HCT116 (cell line): ENCODE results near the gene BACH1. TPM values are rescaled to one million over a fixed set of nuclear protein-coding genes. Genes with fewer than 3 reads are reported as not detected.

ENCODE experiments used
- ATAC-seq: fragments of 200-7000 bp; cut with Tn5 transposase; 2 replicates; pipeline ENCODE4 v1.9.1; 2020; ENCODE audit warnings: mild to moderate bottlenecking, moderate library complexity
- BruUV-seq: library from RNA; stranded (reverse); fragments of 400-500 nt; replicated peaks from 2 replicates; lab custom pipeline; 2021; lab: Mats Ljungman, UMichigan
- CTCF ChIA-PET: fragments of 300-600 bp; sonication (Branson Sonifier 250); formaldehyde crosslinking; loops from one replicate; lab custom pipeline; 2021; ENCODE audit warnings: antibody characterized with exemption; lab: Charles Lee
- POLR2A ChIA-PET: fragments of 300-600, 350-600 bp; sonication (Branson Sonifier 250); formaldehyde crosslinking; loops from one replicate; lab custom pipeline; 2021; ENCODE audit warnings: antibody characterized with exemption; lab: Charles Lee
- RAD21 ChIA-PET, 2 experiments: fragments of 300-600 bp; sonication (Branson Sonifier 250); formaldehyde crosslinking; loops; one replicate each; lab custom pipeline; 2023; ENCODE audit warnings: low total read pairs in 2 of 2; ENCODE audit not compliant: uncharacterized antibody in 2 of 2, unreplicated experiment in 2 of 2, low non-redundant PET in 1 of 2; lab: Charles Lee
- DNase-seq: peaks from one replicate; pipeline ENCODE4 v3.0.0-alpha.2; 2010; ENCODE audit warnings: low read depth, low spot score
- H2AFZ ChIP-seq: fragments of 200-600 bp; shearing (Covaris generic), sonication (generic); 2 replicates; pipeline ENCODE4 v1.6.1; 2017; ENCODE audit warnings: low read depth, mixed run types, mixed read lengths, antibody characterized with exemption, low read length; ENCODE audit not compliant: poor library complexity, severe bottlenecking
- H3K27ac ChIP-seq: 2 replicates; pipeline ENCODE4 v1.5.1; 2012; ENCODE audit warnings: low read depth, low read length
- H3K27me3 ChIP-seq: fragments of 200-600 bp; sonication (generic); 2 replicates; pipeline ENCODE4 v1.6.1; 2016; ENCODE audit warnings: mixed run types, low read length, mixed read lengths; ENCODE audit not compliant: insufficient read depth
- H3K36me3 ChIP-seq, 2 experiments: fragments of 200-500 bp in 1 of 2; fragments of 200-600 bp in 1 of 2; sonication (Bioruptor generic) in 1 of 2; sonication (generic) in 1 of 2; 2 replicates each; pipeline versions ENCODE4 v1.5.1 to v1.6.1; 2014 to 2016; ENCODE audit warnings: low read length in 2 of 2, inconsistent platforms in 1 of 2, mixed read lengths in 1 of 2, mixed run types in 1 of 2; ENCODE audit not compliant: insufficient read depth in 2 of 2, control insufficient read depth in 1 of 2
- H3K4me1 ChIP-seq, 2 experiments: fragments of 200-600 bp in 1 of 2; sonication (generic) in 1 of 2; 2 replicates each; pipeline versions ENCODE4 v1.5.1 to v1.6.1; 2012 to 2017; ENCODE audit warnings: low read length in 2 of 2, inconsistent platforms in 1 of 2, mild to moderate bottlenecking in 1 of 2, mixed read lengths in 1 of 2, mixed run types in 1 of 2, moderate library complexity in 1 of 2; ENCODE audit not compliant: insufficient read depth in 2 of 2, control insufficient read depth in 1 of 2
- H3K4me2 ChIP-seq: fragments of 200-600 bp; sonication (generic); 2 replicates; pipeline ENCODE4 v1.6.1; 2017; ENCODE audit warnings: mixed run types, low read length, mixed read lengths
- H3K4me3 ChIP-seq, 2 experiments: fragments of 200-600 bp in 1 of 2; sonication (generic) in 1 of 2; replicated peaks in 1 of 2; 2 replicates each; pipeline ENCODE4 v1.5.1; 2011 to 2016; ENCODE audit warnings: low read length in 2 of 2, control low read depth in 1 of 2, low read depth in 1 of 2, mild to moderate bottlenecking in 1 of 2, mixed read lengths in 1 of 2, mixed run types in 1 of 2
- H3K79me2 ChIP-seq: fragments of 200-600 bp; sonication (generic); 2 replicates; pipeline ENCODE4 v1.6.1; 2017; ENCODE audit warnings: mild to moderate bottlenecking, mixed run types, low read length, moderate library complexity, mixed read lengths; ENCODE audit not compliant: insufficient read depth
- H3K9ac ChIP-seq: fragments of 200-600 bp; sonication (generic); 2 replicates; pipeline ENCODE4 v1.6.1; 2016; ENCODE audit warnings: low read length, mixed read lengths
- H3K9me2 ChIP-seq: fragments of 200-600 bp; sonication (generic), shearing (Covaris generic); 2 replicates; pipeline ENCODE4 v1.6.1; 2017; ENCODE audit warnings: mixed run types, mild to moderate bottlenecking, moderate library complexity; ENCODE audit not compliant: insufficient read depth
- H3K9me3 ChIP-seq, 2 experiments: fragments of 200-500 bp in 1 of 2; fragments of 200-600 bp in 1 of 2; sonication (Bioruptor generic) in 1 of 2; sonication (generic) in 1 of 2; 2 replicates each; pipeline ENCODE4 v1.6.1; 2014 to 2017; ENCODE audit warnings: low read length in 2 of 2, mixed read lengths in 2 of 2, inconsistent platforms in 1 of 2, low read depth in 1 of 2, mild to moderate bottlenecking in 1 of 2, mixed run types in 1 of 2, moderate library complexity in 1 of 2; ENCODE audit not compliant: control insufficient read depth in 1 of 2, insufficient read depth in 1 of 2
- H4K20me1 ChIP-seq: fragments of 200-600 bp; sonication (generic), shearing (Covaris generic); 2 replicates; pipeline ENCODE4 v1.6.1; 2017; ENCODE audit warnings: mixed run types, mild to moderate bottlenecking, moderate library complexity; ENCODE audit not compliant: insufficient read depth
- CBX3 ChIP-seq: IDR thresholded peaks from 2 replicates; pipeline ENCODE4 v1.6.1; 2012; ENCODE audit warnings: low read depth
- CTCF ChIP-seq, 3 experiments: fragments of 200-600 bp in 1 of 3; sonication (generic) in 1 of 3; IDR thresholded peaks in 2 of 3; conservative IDR thresholded peaks in 1 of 3; 2 replicates each; pipeline ENCODE4 v1.5.1; 2012 to 2017; ENCODE audit warnings: low read depth in 2 of 3, low read length in 2 of 3, antibody characterized with exemption in 1 of 3, borderline replicate concordance in 1 of 3, control low read depth in 1 of 3, mild to moderate bottlenecking in 1 of 3, mixed read lengths in 1 of 3, mixed run types in 1 of 3, moderate library complexity in 1 of 3; ENCODE audit not compliant: insufficient read depth in 1 of 3
- ELF1 ChIP-seq: IDR thresholded peaks from 2 replicates; pipeline ENCODE4 v1.6.1; 2012; ENCODE audit warnings: low read depth, borderline replicate concordance
- EZH2 ChIP-seq: fragments of 200-600 bp; sonication (generic); IDR thresholded peaks from 2 replicates; pipeline ENCODE4 v1.6.1; 2017; ENCODE audit warnings: antibody characterized with exemption, mixed run types
- EZH2phosphoT487 ChIP-seq: fragments of 200-600 bp; IDR thresholded peaks from 2 replicates; pipeline ENCODE4 v1.6.1; 2018; ENCODE audit warnings: antibody characterized with exemption, borderline replicate concordance
- JUND ChIP-seq: IDR thresholded peaks from 2 replicates; pipeline ENCODE4 v1.6.1; 2012
- POLR2AphosphoS5 ChIP-seq: IDR thresholded peaks from 2 replicates; pipeline ENCODE4 v1.6.1; 2011; ENCODE audit warnings: mild to moderate bottlenecking, low read depth, low read length, moderate library complexity
- SIN3A ChIP-seq: IDR thresholded peaks from 2 replicates; pipeline ENCODE4 v1.6.1; 2012; ENCODE audit warnings: low read depth
- ZBTB33 ChIP-seq: IDR thresholded peaks from 2 replicates; pipeline ENCODE4 v1.6.1; 2011; ENCODE audit warnings: mild to moderate bottlenecking, low read length, moderate library complexity; ENCODE audit not compliant: insufficient replicate concordance; ENCODE audit errors: extremely low read depth
- ZNF274 ChIP-seq: fragments of 200-500 bp; sonication (Bioruptor generic); IDR thresholded peaks from 2 replicates; pipeline ENCODE4 v1.6.1; 2014; ENCODE audit warnings: mild to moderate bottlenecking, low read depth, low read length, inconsistent platforms
- intact Hi-C: fragments of 100-400 bp; cut with micrococcal nuclease; formaldehyde crosslinking; loops from 2 replicates; pipeline ENCODE4 v1.10.0; 2022
- total RNA-seq: library from RNA; stranded (reverse); gene quantifications from one replicate; pipeline ENCODE4 v1.2.1, GENCODE V29; 2021; ENCODE audit not compliant: unreplicated experiment
- TF ChIP-seq, protein P1 (sequence below): IDR thresholded peaks from 2 replicates; pipeline ENCODE4 v1.6.1; 2012

The BACH1 gene
- total RNA-seq, 1 experiment from 2014 or later: 28.4 TPM

- Histone ChIP-seq H3K4me2 (no peak overlapping the region), H3K36me3 (no peaks in the 10 kb centered on the region), H3K9ac (no peak overlapping the region), H3K4me1 (no peaks in the 10 kb centered on the region), H3K79me2 (no peaks in the 10 kb centered on the region), H3K27ac (no peak overlapping the region), H3K9me3 (no peaks in the 10 kb centered on the region), H2AFZ (no peak overlapping the region), H3K4me3 (no peak overlapping the region), H4K20me1 (no peaks in the 10 kb centered on the region), H3K27me3 (no peaks in the 10 kb centered on the region), H3K9me2 (no peaks in the 10 kb centered on the region)
- ChIA-PET POLR2A (no interaction called here), RAD21 (no interaction called here), CTCF (no interaction called here)
- no TSS peak for BruUV-seq
- intact Hi-C loops: no loop called here
- TF ChIP-seq CBX3: no peak
- TF ChIP-seq, protein P1, sequence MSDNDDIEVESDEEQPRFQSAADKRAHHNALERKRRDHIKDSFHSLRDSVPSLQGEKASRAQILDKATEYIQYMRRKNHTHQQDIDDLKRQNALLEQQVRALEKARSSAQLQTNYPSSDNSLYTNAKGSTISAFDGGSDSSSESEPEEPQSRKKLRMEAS: no peak
- no peak for TF ChIP-seq ELF1
- no peak for TF ChIP-seq ZBTB33
- TF ChIP-seq EZH2: no peak
- no peak for TF ChIP-seq SIN3A
- TF ChIP-seq ZNF274: no peak
- TF ChIP-seq JUND: no peak
- no peak for TF ChIP-seq EZH2phosphoT487
- TF ChIP-seq POLR2AphosphoS5: no peak
- no peak for TF ChIP-seq CTCF (IDR thresholded peaks at IDR 0.05 in 2 of 3, conservative IDR thresholded peaks at IDR 0.05 in 1 of 3; ENCODE audit: borderline replicate concordance in 1 of 3, insufficient read depth in 1 of 3, low read depth in 2 of 3, low read length in 2 of 3)
- no peak for ATAC-seq
- DNase-seq: no peak
Measured at GRCh38 chr21:29394051-29394450, 95.3 kb downstream of the BACH1 start.

Other genes starting within 250 kb of the BACH1 start
- 355 TPM for gene CCT8, start 225.3 kb upstream of the BACH1 start, total RNA-seq
- gene MAP3K7CL, start 168.3 kb upstream of the BACH1 start, total RNA-seq: 0.57 TPM